ENCODE data around the gene ADGRL3. TPM values are rescaled to one million over a fixed set of nuclear protein-coding genes. Genes with fewer than 3 reads are reported as not detected.

ADGRL3 gene
- total RNA-seq, 1 donor from 2014 or later = 93.6 TPM

DNA sequence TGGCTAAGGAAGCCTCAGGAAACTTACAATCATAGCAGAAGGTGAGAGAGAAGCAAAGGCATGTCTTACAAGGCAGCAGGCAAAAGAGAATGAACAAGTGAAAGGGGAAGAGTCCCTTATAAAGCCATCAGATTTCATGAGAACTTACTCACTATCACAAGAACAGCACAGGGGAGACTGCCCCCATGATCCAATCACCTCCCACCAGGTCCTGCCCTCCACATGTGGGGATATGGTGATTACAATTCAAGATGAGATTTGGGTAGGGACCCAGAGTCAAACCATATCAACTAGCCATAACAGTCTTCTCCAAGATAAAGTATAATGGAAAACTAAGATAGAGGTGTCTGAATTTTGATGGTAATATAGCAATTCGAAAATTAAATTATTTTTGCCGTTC lies 534.3 kb downstream of the ADGRL3 start:
- no peaks in the 10 kb centered on the region for H3F3A ChIP-seq (ENCODE audit: low read depth)
- no peak overlapping the region for H3K9ac ChIP-seq
- no peak for DNase-seq (ENCODE audit: low spot score)
- Mint-ChIP-seq H3K4me3 (no peak overlapping the region), H3K27me3 (ENCODE audit: insufficient read depth, low read depth) (no peaks in the 10 kb centered on the region), H3K9me3 (peaks cover 24% of the 10 kb centered on the region), H3K27ac (no peak overlapping the region), H3K36me3 (peaks cover 41% of the 10 kb centered on the region), H3K4me1 (no peaks in the 10 kb centered on the region)
- peaks cover 17% of the 10 kb centered on the region for H3K36me3 ChIP-seq
- H3K4me2 ChIP-seq = no peak overlapping the region
- H3K4me1 ChIP-seq = peaks cover 3% of the 10 kb centered on the region
- TF ChIP-seq EZH2 (IDR thresholded peaks at IDR 0.05) = no peak
- TF ChIP-seq EZH2phosphoT487 (IDR thresholded peaks at IDR 0.05) = no peak
- TF ChIP-seq, protein P1, sequence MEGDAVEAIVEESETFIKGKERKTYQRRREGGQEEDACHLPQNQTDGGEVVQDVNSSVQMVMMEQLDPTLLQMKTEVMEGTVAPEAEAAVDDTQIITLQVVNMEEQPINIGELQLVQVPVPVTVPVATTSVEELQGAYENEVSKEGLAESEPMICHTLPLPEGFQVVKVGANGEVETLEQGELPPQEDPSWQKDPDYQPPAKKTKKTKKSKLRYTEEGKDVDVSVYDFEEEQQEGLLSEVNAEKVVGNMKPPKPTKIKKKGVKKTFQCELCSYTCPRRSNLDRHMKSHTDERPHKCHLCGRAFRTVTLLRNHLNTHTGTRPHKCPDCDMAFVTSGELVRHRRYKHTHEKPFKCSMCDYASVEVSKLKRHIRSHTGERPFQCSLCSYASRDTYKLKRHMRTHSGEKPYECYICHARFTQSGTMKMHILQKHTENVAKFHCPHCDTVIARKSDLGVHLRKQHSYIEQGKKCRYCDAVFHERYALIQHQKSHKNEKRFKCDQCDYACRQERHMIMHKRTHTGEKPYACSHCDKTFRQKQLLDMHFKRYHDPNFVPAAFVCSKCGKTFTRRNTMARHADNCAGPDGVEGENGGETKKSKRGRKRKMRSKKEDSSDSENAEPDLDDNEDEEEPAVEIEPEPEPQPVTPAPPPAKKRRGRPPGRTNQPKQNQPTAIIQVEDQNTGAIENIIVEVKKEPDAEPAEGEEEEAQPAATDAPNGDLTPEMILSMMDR (IDR thresholded peaks at IDR 0.05) = no peak
- no peak overlapping the region for H3K27ac ChIP-seq
- H4K20me1 ChIP-seq (ENCODE audit: low read depth) = no peaks in the 10 kb centered on the region
- H3K27me3 ChIP-seq = no peaks in the 10 kb centered on the region
- H3K9me3 ChIP-seq (ENCODE audit: low read depth) = no peaks in the 10 kb centered on the region
- H3K4me3 ChIP-seq = no peak overlapping the region
- H2AFZ ChIP-seq (replicated peaks) = no peak overlapping the region
- peaks cover 12% of the 10 kb centered on the region for H3K79me2 ChIP-seq (ENCODE audit: low read depth)

DNA sequence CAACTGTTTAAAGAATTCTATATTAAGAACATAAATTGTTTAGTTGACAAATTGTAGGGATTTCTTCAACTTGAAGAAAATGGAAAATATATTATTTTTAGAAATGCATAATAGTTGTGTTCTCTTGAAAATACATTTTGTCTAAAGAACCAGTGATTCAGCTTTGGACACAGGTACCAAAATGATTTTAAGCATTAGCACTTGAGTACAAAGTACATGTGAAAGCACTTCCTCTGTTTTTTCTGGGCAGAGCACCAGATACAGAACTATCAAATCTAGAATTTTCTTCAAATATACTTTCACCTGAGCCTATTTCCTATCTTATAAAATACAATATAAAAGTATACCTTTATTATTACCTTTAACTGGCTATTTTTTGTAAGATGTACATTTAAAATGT lies 539.8 kb downstream of the ADGRL3 start:
- Histone ChIP-seq H3K4me2 (no peak overlapping the region), H4K20me1 (ENCODE audit: low read depth) (no peaks in the 10 kb centered on the region), H3K4me1 (peaks cover 6% of the 10 kb centered on the region), H3K27ac (peak overlapping the region; percentile 51), H3K27me3 (no peaks in the 10 kb centered on the region), H3K4me3 (no peak overlapping the region), H3K9me3 (ENCODE audit: low read depth) (no peaks in the 10 kb centered on the region), H3F3A (ENCODE audit: low read depth) (peaks cover 6% of the 10 kb centered on the region), H2AFZ (replicated peaks) (no peak overlapping the region), H3K9ac (no peak overlapping the region), H3K36me3 (peaks cover 13% of the 10 kb centered on the region), H3K79me2 (ENCODE audit: low read depth) (peaks cover 32% of the 10 kb centered on the region)
- H3K36me3 Mint-ChIP-seq = peaks cover 35% of the 10 kb centered on the region
- TF ChIP-seq, protein P1 (IDR thresholded peaks at IDR 0.05) = no peak
- TF ChIP-seq EZH2 (IDR thresholded peaks at IDR 0.05) = no peak
- no peak for TF ChIP-seq EZH2phosphoT487 (IDR thresholded peaks at IDR 0.05)
- peaks cover 13% of the 10 kb centered on the region for H3K4me1 Mint-ChIP-seq
- H3K9me3 Mint-ChIP-seq = peaks cover 19% of the 10 kb centered on the region
- no peak overlapping the region for H3K4me3 Mint-ChIP-seq
- no peak overlapping the region for H3K27ac Mint-ChIP-seq
- H3K27me3 Mint-ChIP-seq (ENCODE audit: insufficient read depth, low read depth) = peaks cover under 1% of the 10 kb centered on the region
- DNase-seq (ENCODE audit: low spot score) = no peak

DNA sequence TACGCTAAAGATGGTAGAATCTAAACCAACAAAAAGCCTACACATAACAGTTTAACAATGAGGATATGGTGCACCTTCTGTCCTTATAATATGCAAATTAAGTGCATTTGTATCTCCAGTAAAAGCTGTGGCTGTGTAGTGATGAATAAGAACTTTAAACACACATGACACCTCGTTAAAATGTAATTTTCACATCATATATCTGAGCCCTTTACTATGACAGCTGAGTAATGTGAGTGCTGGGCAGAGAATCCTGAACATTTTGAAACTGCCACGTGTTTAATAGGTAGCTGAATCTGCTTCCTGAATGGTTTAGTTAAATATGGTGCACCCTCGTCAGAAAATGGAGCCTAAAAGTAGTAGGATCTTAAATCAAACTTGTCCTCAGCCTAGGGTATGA lies 540.8 kb downstream of the ADGRL3 start:
- Mint-ChIP-seq H3K9me3 (peaks cover 22% of the 10 kb centered on the region), H3K4me3 (no peak overlapping the region), H3K27ac (no peak overlapping the region), H3K36me3 (peaks cover 35% of the 10 kb centered on the region), H3K27me3 (ENCODE audit: insufficient read depth, low read depth) (peaks cover 2% of the 10 kb centered on the region), H3K4me1 (peaks cover 13% of the 10 kb centered on the region)
- peaks cover 6% of the 10 kb centered on the region for H3F3A ChIP-seq (ENCODE audit: low read depth)
- H3K27ac ChIP-seq = peak overlapping the region; percentile 51
- no peak overlapping the region for H3K4me3 ChIP-seq
- no peaks in the 10 kb centered on the region for H3K9me3 ChIP-seq (ENCODE audit: low read depth)
- H3K79me2 ChIP-seq (ENCODE audit: low read depth) = peaks cover 32% of the 10 kb centered on the region
- peaks cover 4% of the 10 kb centered on the region for H3K36me3 ChIP-seq
- no peak overlapping the region for H3K4me2 ChIP-seq
- no peak for DNase-seq (ENCODE audit: low spot score)
- H4K20me1 ChIP-seq (ENCODE audit: low read depth) = no peaks in the 10 kb centered on the region
- no peak overlapping the region for H2AFZ ChIP-seq (replicated peaks)
- H3K9ac ChIP-seq = no peak overlapping the region
- TF ChIP-seq EZH2 (IDR thresholded peaks at IDR 0.05) = no peak
- no peak for TF ChIP-seq EZH2phosphoT487 (IDR thresholded peaks at IDR 0.05)
- TF ChIP-seq, protein P1 (IDR thresholded peaks at IDR 0.05) = no peak
- peaks cover 6% of the 10 kb centered on the region for H3K4me1 ChIP-seq
- no peaks in the 10 kb centered on the region for H3K27me3 ChIP-seq

Data from neural progenitor cell (in vitro differentiated cells).